GM12873 (cell line): ENCODE data around the gene TLK2.

Experiments used
- CTCF ChIP-seq: IDR thresholded peaks from 2 replicates; pipeline ENCODE4 v1.5.1; 2012; ENCODE audit warnings: low read depth, mild to moderate bottlenecking, moderate library complexity, low read length, control low read depth; ENCODE audit not compliant: insufficient read depth; ENCODE audit errors: missing control alignments

Gene TLK2

GRCh38 chr17:62615503-62615902 lies 136.9 kb downstream of the TLK2 start:
- no peak for TF ChIP-seq CTCF

GRCh38 chr17:62616993-62617893 lies 138.6 kb downstream of the TLK2 start:
- no peak for TF ChIP-seq CTCF

- no peak for TF ChIP-seq CTCF
Observed at GRCh38 chr17:62617894-62618472, 139.4 kb downstream of the TLK2 start.

GRCh38 chr17:62618647-62619416 lies 140.2 kb downstream of the TLK2 start:
- no peak for TF ChIP-seq CTCF

- no peak for TF ChIP-seq CTCF
Observed at GRCh38 chr17:62619417-62620155, 141.0 kb downstream of the TLK2 start.

- TF ChIP-seq CTCF: no peak
Observed at GRCh38 chr17:62621223-62621622, 142.6 kb downstream of the TLK2 start.
